Measurements from ENCODE around the gene ASNSD1.

DNA sequence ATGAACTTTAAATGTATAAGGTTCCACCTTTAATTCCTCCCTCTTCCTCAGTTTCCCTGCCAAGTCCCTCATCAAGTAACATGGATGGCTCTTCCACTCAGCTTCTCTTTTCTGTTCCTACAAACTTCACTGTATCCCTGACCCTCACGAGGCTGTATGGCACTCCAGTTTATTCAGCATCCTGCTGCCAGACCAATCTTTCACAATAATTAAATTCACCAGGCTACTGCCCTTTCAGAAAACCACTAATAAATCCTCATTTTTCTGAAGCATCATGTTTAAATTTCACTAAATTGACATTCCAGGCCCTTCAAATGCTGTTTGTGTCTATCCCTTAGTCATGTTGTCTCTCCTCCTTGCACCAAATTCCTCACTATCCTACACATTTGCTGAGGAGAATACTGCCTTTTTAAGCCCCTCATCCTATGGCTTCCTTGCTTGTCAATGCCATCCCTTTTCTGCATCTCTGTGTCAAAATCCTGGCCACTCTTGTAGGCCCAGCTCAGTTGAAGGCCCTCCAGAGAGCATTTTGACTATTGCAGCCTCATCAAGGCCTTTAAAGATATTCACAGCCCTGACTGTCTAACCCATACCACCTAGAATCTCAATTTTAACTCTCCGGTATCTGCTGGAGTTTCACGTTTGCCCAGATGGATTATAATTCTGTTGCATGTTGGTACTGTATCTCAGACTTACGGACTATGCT is 22.8 kb upstream of the ASNSD1 start:
- TF ChIP-seq, protein P1, sequence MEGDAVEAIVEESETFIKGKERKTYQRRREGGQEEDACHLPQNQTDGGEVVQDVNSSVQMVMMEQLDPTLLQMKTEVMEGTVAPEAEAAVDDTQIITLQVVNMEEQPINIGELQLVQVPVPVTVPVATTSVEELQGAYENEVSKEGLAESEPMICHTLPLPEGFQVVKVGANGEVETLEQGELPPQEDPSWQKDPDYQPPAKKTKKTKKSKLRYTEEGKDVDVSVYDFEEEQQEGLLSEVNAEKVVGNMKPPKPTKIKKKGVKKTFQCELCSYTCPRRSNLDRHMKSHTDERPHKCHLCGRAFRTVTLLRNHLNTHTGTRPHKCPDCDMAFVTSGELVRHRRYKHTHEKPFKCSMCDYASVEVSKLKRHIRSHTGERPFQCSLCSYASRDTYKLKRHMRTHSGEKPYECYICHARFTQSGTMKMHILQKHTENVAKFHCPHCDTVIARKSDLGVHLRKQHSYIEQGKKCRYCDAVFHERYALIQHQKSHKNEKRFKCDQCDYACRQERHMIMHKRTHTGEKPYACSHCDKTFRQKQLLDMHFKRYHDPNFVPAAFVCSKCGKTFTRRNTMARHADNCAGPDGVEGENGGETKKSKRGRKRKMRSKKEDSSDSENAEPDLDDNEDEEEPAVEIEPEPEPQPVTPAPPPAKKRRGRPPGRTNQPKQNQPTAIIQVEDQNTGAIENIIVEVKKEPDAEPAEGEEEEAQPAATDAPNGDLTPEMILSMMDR (IDR thresholded peaks at IDR 0.05; ENCODE audit: borderline replicate concordance, extremely low read depth, low read length, poor library complexity, severe bottlenecking) = no peak
- no peak for TF ChIP-seq EZH2 (IDR thresholded peaks at IDR 0.05; ENCODE audit: borderline replicate concordance, low read depth, low read length, severe bottlenecking)
